ENCODE measurements around the gene AKAP8.

GRCh38 chr19:15417699-15418098 lies 38.1 kb upstream of the AKAP8 start:
- TF ChIP-seq CTCF (optimal IDR thresholded peaks at IDR 0.05 in 1 of 3, IDR thresholded peaks at IDR 0.05 in 1 of 3, conservative IDR thresholded peaks at IDR 0.05 in 1 of 3; ENCODE audit: extremely low read depth in 1 of 3, insufficient read depth in 2 of 3, low read length in 3 of 3) (no peak), EZH2 (IDR thresholded peaks at IDR 0.05; ENCODE audit: low read length) (no peak)

Measured in keratinocyte (primary cell).